ENCODE results near the gene RPL9. TPM values are rescaled to one million over a fixed set of nuclear protein-coding genes. Genes with fewer than 3 reads are reported as not detected.

Gene RPL9
- total RNA-seq, 2 donors from 2014 or later, result 1,341 to 1,760 TPM

- peaks cover 4% of the 10 kb centered on the region for H3K36me3 ChIP-seq (ENCODE audit: control insufficient read depth, insufficient read depth, low read length)
- Mint-ChIP-seq H3K36me3 (ENCODE audit: low read depth) (peaks cover 7% of the 10 kb centered on the region), H3K27me3 (ENCODE audit: insufficient read depth) (no peaks in the 10 kb centered on the region), H3K4me3 (no peak overlapping the region), H3K9me3 (peaks cover 9% of the 10 kb centered on the region), H3K4me1 (no peaks in the 10 kb centered on the region), H3K27ac (no peak overlapping the region)
- no peak overlapping the region for H3K9ac ChIP-seq (ENCODE audit: extremely low read depth, low read length, poor library complexity, severe bottlenecking)
- H3K27ac ChIP-seq (ENCODE audit: low read depth, low read length), result no peak overlapping the region
- no peaks in the 10 kb centered on the region for H3K4me1 ChIP-seq (ENCODE audit: control insufficient read depth, insufficient read depth, low read length)
- no peak overlapping the region for H3K4me3 ChIP-seq (ENCODE audit: low read length)
- no peaks in the 10 kb centered on the region for H3K9me3 ChIP-seq (ENCODE audit: control insufficient read depth, low read length)
- no peak for DNase-seq
- no peak for TF ChIP-seq CTCF (conservative IDR thresholded peaks at IDR 0.05)
- 95 to 96% methylated on average over 24 to 27 of the region's 27 CpGs for WGBS, 2 experiments (ENCODE audit: insufficient coverage in 1 of 2, insufficient read length in 1 of 2)
- no peaks in the 10 kb centered on the region for H3K27me3 ChIP-seq (ENCODE audit: control insufficient read depth, insufficient read depth, low read length, poor library complexity, severe bottlenecking)
Measured at GRCh38 chr4:39480251-39480650, 21.5 kb upstream of the RPL9 start.

GRCh38 chr4:39476187-39476895 is 17.6 kb upstream of the RPL9 start:
- Mint-ChIP-seq H3K4me3 (no peak overlapping the region), H3K4me1 (no peaks in the 10 kb centered on the region), H3K9me3 (no peaks in the 10 kb centered on the region), H3K27ac (no peak overlapping the region), H3K36me3 (ENCODE audit: low read depth) (peaks cover 18% of the 10 kb centered on the region), H3K27me3 (ENCODE audit: insufficient read depth) (no peaks in the 10 kb centered on the region)
- Histone ChIP-seq H3K27me3 (ENCODE audit: control insufficient read depth, insufficient read depth, low read length, poor library complexity, severe bottlenecking) (no peaks in the 10 kb centered on the region), H3K4me1 (ENCODE audit: control insufficient read depth, insufficient read depth, low read length) (no peaks in the 10 kb centered on the region), H3K36me3 (ENCODE audit: control insufficient read depth, insufficient read depth, low read length) (peaks cover 23% of the 10 kb centered on the region), H3K9ac (ENCODE audit: extremely low read depth, low read length, poor library complexity, severe bottlenecking) (no peak overlapping the region), H3K9me3 (ENCODE audit: control insufficient read depth, low read length) (no peaks in the 10 kb centered on the region), H3K4me3 (ENCODE audit: low read length) (no peak overlapping the region), H3K27ac (ENCODE audit: low read depth, low read length) (no peak overlapping the region)
- 97 to 100% methylated on average over 4 to 5 of the region's 5 CpGs for WGBS, 2 experiments (ENCODE audit: insufficient coverage in 1 of 2, insufficient read length in 1 of 2)
- TF ChIP-seq CTCF (conservative IDR thresholded peaks at IDR 0.05), result no peak
- DNase-seq, result no peak

- H3K4me1 ChIP-seq (ENCODE audit: control insufficient read depth, insufficient read depth, low read length), result no peaks in the 10 kb centered on the region
- H3K9ac ChIP-seq (ENCODE audit: extremely low read depth, low read length, poor library complexity, severe bottlenecking), result no peak overlapping the region
- DNase-seq, result no peak
- H3K9me3 Mint-ChIP-seq, result no peaks in the 10 kb centered on the region
- no peaks in the 10 kb centered on the region for H3K9me3 ChIP-seq (ENCODE audit: control insufficient read depth, low read length)
- no peak overlapping the region for H3K27ac Mint-ChIP-seq
- peaks cover 31% of the 10 kb centered on the region for H3K36me3 Mint-ChIP-seq (ENCODE audit: low read depth)
- H3K27me3 ChIP-seq (ENCODE audit: control insufficient read depth, insufficient read depth, low read length, poor library complexity, severe bottlenecking), result no peaks in the 10 kb centered on the region
- peaks cover 44% of the 10 kb centered on the region for H3K36me3 ChIP-seq (ENCODE audit: control insufficient read depth, insufficient read depth, low read length)
- H3K27ac ChIP-seq (ENCODE audit: low read depth, low read length), result no peak overlapping the region
- TF ChIP-seq CTCF (conservative IDR thresholded peaks at IDR 0.05), result no peak
- H3K4me3 Mint-ChIP-seq, result no peak overlapping the region
- 100% methylated on average over 3 of the region's 3 CpGs; no CpG with 5 or more reads in 1 of the 2 experiments for WGBS, 2 experiments (ENCODE audit: insufficient coverage in 1 of 2, insufficient read length in 1 of 2)
- H3K4me3 ChIP-seq (ENCODE audit: low read length), result no peak overlapping the region
- no peaks in the 10 kb centered on the region for H3K27me3 Mint-ChIP-seq (ENCODE audit: insufficient read depth)
- H3K4me1 Mint-ChIP-seq, result peaks cover 2% of the 10 kb centered on the region
Measured at GRCh38 chr4:39472396-39472795, 13.7 kb upstream of the RPL9 start.

Measured in endodermal cell (in vitro differentiated cells).